KMS-11 (cell line): Measurements from ENCODE around the gene DSE.

Experiments used
- H2AFZ ChIP-seq: fragments of 200-600 bp; sonication (generic); 2 replicates; pipeline ENCODE4 v1.6.1; 2016; ENCODE audit warnings: antibody characterized with exemption, mixed run types, low read depth
- H3K27ac ChIP-seq: fragments of 200-600 bp; sonication (generic); 2 replicates; pipeline ENCODE4 v1.6.1; 2016; ENCODE audit warnings: mild to moderate bottlenecking, mixed run types
- H3K27me3 ChIP-seq: fragments of 200-600 bp; sonication (generic); 2 replicates; pipeline ENCODE4 v1.6.1; 2017; ENCODE audit warnings: mild to moderate bottlenecking, low read depth, mixed run types, moderate library complexity; ENCODE audit not compliant: insufficient read depth
- H3K36me3 ChIP-seq: fragments of 200-600 bp; sonication (generic); 2 replicates; pipeline ENCODE4 v1.6.1; 2017; ENCODE audit warnings: mild to moderate bottlenecking, mixed run types; ENCODE audit not compliant: insufficient read depth
- H3K4me1 ChIP-seq: fragments of 200-600 bp; sonication (generic); 2 replicates; pipeline ENCODE4 v1.6.1; 2016; ENCODE audit warnings: mild to moderate bottlenecking, low read depth, mixed run types; ENCODE audit not compliant: poor library complexity, severe bottlenecking
- H3K4me2 ChIP-seq: fragments of 200-600 bp; sonication (generic); 2 replicates; pipeline ENCODE4 v1.7.0; 2016; ENCODE audit warnings: mild to moderate bottlenecking, mixed run types
- H3K4me3 ChIP-seq: fragments of 200-600 bp; sonication (generic); IDR thresholded peaks from 2 replicates; pipeline ENCODE4 v1.6.1; 2017; ENCODE audit warnings: low read depth, low read length, mixed read lengths; ENCODE audit not compliant: insufficient read depth
- H3K79me2 ChIP-seq: fragments of 200-600 bp; sonication (generic); 2 replicates; pipeline ENCODE4 v1.6.1; 2016; ENCODE audit warnings: low read depth, mixed run types; ENCODE audit not compliant: insufficient read depth
- H3K9ac ChIP-seq: fragments of 200-600 bp; sonication (generic); 2 replicates; pipeline ENCODE4 v1.6.1; 2016; ENCODE audit warnings: mild to moderate bottlenecking, mixed run types
- H4K20me1 ChIP-seq: fragments of 200-600 bp; sonication (generic); 2 replicates; pipeline ENCODE4 v1.6.1; 2016; ENCODE audit warnings: mild to moderate bottlenecking, mixed run types; ENCODE audit not compliant: insufficient read depth
- CTCF ChIP-seq: fragments of 200-600 bp; sonication (generic); conservative IDR thresholded peaks from 2 replicates; pipeline ENCODE4 v1.6.1; 2017; ENCODE audit warnings: low read depth, mild to moderate bottlenecking, antibody characterized with exemption, low read length, moderate library complexity, mixed read lengths

DSE gene

GRCh38 chr6:116438590-116439448 is 68.1 kb downstream of the DSE start:
- no peaks in the 10 kb centered on the region for H3K27me3 ChIP-seq
- no peak for TF ChIP-seq CTCF
- H3K36me3 ChIP-seq: no peaks in the 10 kb centered on the region
- no peak overlapping the region for H3K4me2 ChIP-seq
- H3K9ac ChIP-seq: no peak overlapping the region
- no peaks in the 10 kb centered on the region for H4K20me1 ChIP-seq
- H3K79me2 ChIP-seq: no peaks in the 10 kb centered on the region
- H3K27ac ChIP-seq: no peak overlapping the region
- peaks cover under 1% of the 10 kb centered on the region for H3K4me1 ChIP-seq
- H2AFZ ChIP-seq: no peak overlapping the region
- H3K4me3 ChIP-seq: no peak overlapping the region

GRCh38 chr6:116439522-116440051 is 68.8 kb downstream of the DSE start:
- Histone ChIP-seq H3K4me2 (no peak overlapping the region), H3K4me1 (peaks cover 8% of the 10 kb centered on the region), H3K9ac (no peak overlapping the region), H3K36me3 (no peaks in the 10 kb centered on the region), H2AFZ (no peak overlapping the region), H4K20me1 (no peaks in the 10 kb centered on the region), H3K27me3 (no peaks in the 10 kb centered on the region), H3K4me3 (no peak overlapping the region), H3K27ac (no peak overlapping the region), H3K79me2 (no peaks in the 10 kb centered on the region)
- TF ChIP-seq CTCF: no peak

- H3K4me2 ChIP-seq: no peak overlapping the region
Observed at GRCh38 chr6:116443105-116443504, 72.4 kb downstream of the DSE start.

GRCh38 chr6:116444092-116444491 is 73.3 kb downstream of the DSE start:
- Histone ChIP-seq H3K79me2 (no peaks in the 10 kb centered on the region), H3K4me1 (peaks cover 35% of the 10 kb centered on the region), H3K36me3 (no peaks in the 10 kb centered on the region), H3K27ac (no peak overlapping the region), H3K9ac (no peak overlapping the region), H2AFZ (no peak overlapping the region), H3K27me3 (no peaks in the 10 kb centered on the region), H3K4me3 (no peak overlapping the region), H4K20me1 (no peaks in the 10 kb centered on the region), H3K4me2 (peak overlapping the region; percentile 21; the same call in 1 of the 2 replicates)
- TF ChIP-seq CTCF: peak; percentile 51

More at GRCh38 chr6:116443105-116443504, 72.4 kb downstream of the DSE start:
- H3K4me1 ChIP-seq: peaks cover 35% of the 10 kb centered on the region
- no peak overlapping the region for H3K9ac ChIP-seq
- H3K27me3 ChIP-seq: no peaks in the 10 kb centered on the region
- H3K4me3 ChIP-seq: no peak overlapping the region
- no peaks in the 10 kb centered on the region for H3K36me3 ChIP-seq
- no peak for TF ChIP-seq CTCF
- H4K20me1 ChIP-seq: no peaks in the 10 kb centered on the region
- no peaks in the 10 kb centered on the region for H3K79me2 ChIP-seq
- H2AFZ ChIP-seq: no peak overlapping the region
- no peak overlapping the region for H3K27ac ChIP-seq
